Panc1 (cell line): ENCODE results near the gene ITPRIP. TPM values are rescaled to one million over a fixed set of nuclear protein-coding genes. Genes with fewer than 3 reads are reported as not detected.

Source experiments
- ATAC-seq: fragments of 200-7000 bp; cut with Tn5 transposase; 2 replicates; pipeline ENCODE4 v1.9.1; 2020; ENCODE audit warnings: mild to moderate bottlenecking, moderate library complexity
- BruUV-seq: library from RNA; stranded (reverse); fragments of 400-500 nt; replicated peaks from 2 replicates; lab custom pipeline; 2021; lab: Mats Ljungman, UMichigan
- CTCF ChIA-PET: fragments of 300-600 bp; sonication (Branson Sonifier 250); formaldehyde crosslinking; loops from one replicate; lab custom pipeline; 2022; ENCODE audit warnings: antibody characterized with exemption; lab: Charles Lee
- POLR2A ChIA-PET: fragments of 300-600 bp; sonication (Branson Sonifier 250); formaldehyde crosslinking; loops from one replicate; lab custom pipeline; 2022; ENCODE audit warnings: antibody characterized with exemption; lab: Charles Lee
- DNase-seq: peaks from one replicate; pipeline ENCODE4 v3.0.0-alpha.2; 2010; ENCODE audit warnings: low read depth, low spot score
- H3K27ac ChIP-seq: 2 replicates; pipeline ENCODE4 v1.5.1; 2011; ENCODE audit warnings: mild to moderate bottlenecking, low read length, inconsistent platforms
- H3K27me3 ChIP-seq: fragments of 200-500 bp; sonication (Bioruptor generic); 2 replicates; pipeline ENCODE4 v1.6.0; 2014; ENCODE audit warnings: low read length, inconsistent platforms; ENCODE audit not compliant: control insufficient read depth, insufficient read depth
- H3K36me3 ChIP-seq: fragments of 200-500 bp; sonication (Bioruptor generic); 2 replicates; pipeline ENCODE4 v1.5.1; 2014; ENCODE audit warnings: inconsistent platforms, mild to moderate bottlenecking, low read length, moderate library complexity; ENCODE audit not compliant: control insufficient read depth, insufficient read depth
- H3K4me1 ChIP-seq: 2 replicates; pipeline ENCODE4 v1.5.1; 2011; ENCODE audit warnings: inconsistent platforms, mild to moderate bottlenecking, low read length, moderate library complexity; ENCODE audit not compliant: control insufficient read depth, insufficient read depth
- H3K4me3 ChIP-seq, 2 experiments: 2 replicates each; pipeline ENCODE4 v1.5.1; 2011 to 2012; ENCODE audit warnings: low read depth in 2 of 2, low read length in 2 of 2, mild to moderate bottlenecking in 2 of 2, inconsistent platforms in 1 of 2, moderate library complexity in 1 of 2
- H3K9me3 ChIP-seq: fragments of 200-500 bp; sonication (Bioruptor generic); 2 replicates; pipeline ENCODE4 v1.5.1; 2014; ENCODE audit warnings: low read depth, mild to moderate bottlenecking, inconsistent platforms, low read length, moderate library complexity; ENCODE audit not compliant: control insufficient read depth, insufficient read depth
- POLR2AphosphoS5 ChIP-seq: IDR thresholded peaks from 2 replicates; pipeline ENCODE4 v1.6.1; 2012; ENCODE audit warnings: mild to moderate bottlenecking, low read depth, low read length, moderate library complexity
- SIN3A ChIP-seq: IDR thresholded peaks from 2 replicates; pipeline ENCODE4 v1.6.1; 2012; ENCODE audit warnings: low read depth, mild to moderate bottlenecking, low read length, moderate library complexity, borderline replicate concordance; ENCODE audit not compliant: insufficient read depth
- TCF7L2 ChIP-seq: IDR thresholded peaks from 2 replicates; pipeline ENCODE4 v1.6.1; 2011; ENCODE audit warnings: mild to moderate bottlenecking, low read depth, low read length, inconsistent platforms
- in situ Hi-C: cut with HindIII; loops from 2 replicates; pipeline ENCODE4 v1.10.0; 2016; ENCODE audit warnings: low sequenced_read_pairs, low pct_unique_long_range_greater_than_20kb
- intact Hi-C: fragments of 100-400 bp; cut with micrococcal nuclease; formaldehyde crosslinking; loops from one replicate; pipeline ENCODE4 v1.10.0; 2022; ENCODE audit not compliant: unreplicated experiment
- total RNA-seq: library from RNA; stranded (reverse); gene quantifications from one replicate; pipeline ENCODE4 v1.2.1, GENCODE V29; 2021; ENCODE audit not compliant: unreplicated experiment
- TF ChIP-seq, protein P1 (sequence below): fragments of 450-650 bp; IDR thresholded peaks from 2 replicates; pipeline ENCODE4 v1.5.1; 2017; ENCODE audit warnings: mild to moderate bottlenecking
- TF ChIP-seq, protein P2 (sequence below), 2 experiments: IDR thresholded peaks; 2 replicates each; pipeline ENCODE4 v1.6.1; 2011 to 2012; ENCODE audit warnings: low read depth in 2 of 2, control low read depth in 1 of 2, low read length in 1 of 2, mild to moderate bottlenecking in 1 of 2, moderate library complexity in 1 of 2; ENCODE audit not compliant: insufficient read depth in 1 of 2

ITPRIP gene
- total RNA-seq, 1 experiment from 2014 or later, result 55.0 TPM

DNA sequence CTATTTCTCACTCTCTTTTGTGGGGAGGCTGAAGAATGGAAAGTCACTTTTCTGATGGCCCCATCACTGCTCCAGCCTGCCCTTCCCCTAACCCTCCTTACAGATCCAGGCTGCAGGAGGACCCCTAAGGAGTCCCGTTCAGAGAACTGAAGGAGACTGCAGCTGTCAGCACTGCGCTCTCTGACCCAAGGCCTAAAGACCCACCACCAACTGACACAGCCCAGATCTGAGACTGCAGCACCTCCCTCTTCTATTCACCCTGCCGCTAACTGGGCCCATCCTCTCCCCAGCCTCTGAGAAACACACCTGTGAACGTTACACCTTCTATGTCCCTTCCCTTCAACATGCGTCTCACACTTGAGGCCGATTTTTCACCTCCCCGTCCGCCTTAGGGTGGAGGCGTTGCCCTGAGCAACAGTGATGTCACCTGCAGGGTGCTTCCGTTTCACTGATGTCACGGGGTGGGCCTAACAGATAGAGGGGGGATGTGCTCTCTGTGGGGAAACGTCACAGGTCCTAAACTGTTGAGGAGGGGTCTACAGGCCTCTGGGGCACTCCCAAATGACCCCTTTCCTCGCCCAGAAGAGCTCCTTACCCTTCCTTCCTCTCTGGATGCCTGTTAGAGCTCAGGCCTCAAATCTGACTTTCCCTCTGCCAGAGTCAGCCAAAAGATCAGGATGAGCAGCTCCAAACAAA is 5.1 kb downstream of the ITPRIP start:
- TF ChIP-seq POLR2AphosphoS5 (0 out of 2 replicates have a peak, but pooled peaks have one; percentile 10), SIN3A (no peak)
- H3K9me3 ChIP-seq, result no peaks in the 10 kb centered on the region
- BruUV-seq, result no TSS peak
- H3K36me3 ChIP-seq, result peaks cover 3% of the 10 kb centered on the region; the same call in 1 of the 2 replicates
- in situ Hi-C loops (no loop called here), intact Hi-C loops (no loop called here)
- CTCF ChIA-PET, result no interaction called here
- no peaks in the 10 kb centered on the region for H3K27me3 ChIP-seq
- peaks cover 80% of the 10 kb centered on the region for H3K4me1 ChIP-seq
- peak overlapping the region; percentile 98 for H3K27ac ChIP-seq
- ATAC-seq, result no peak
- POLR2A ChIA-PET, result no interaction called here
- peak overlapping the region in 1 of 2 experiments; percentile 83; a peak in 2 of 4 replicates for H3K4me3 ChIP-seq
- no peak for DNase-seq

DNA sequence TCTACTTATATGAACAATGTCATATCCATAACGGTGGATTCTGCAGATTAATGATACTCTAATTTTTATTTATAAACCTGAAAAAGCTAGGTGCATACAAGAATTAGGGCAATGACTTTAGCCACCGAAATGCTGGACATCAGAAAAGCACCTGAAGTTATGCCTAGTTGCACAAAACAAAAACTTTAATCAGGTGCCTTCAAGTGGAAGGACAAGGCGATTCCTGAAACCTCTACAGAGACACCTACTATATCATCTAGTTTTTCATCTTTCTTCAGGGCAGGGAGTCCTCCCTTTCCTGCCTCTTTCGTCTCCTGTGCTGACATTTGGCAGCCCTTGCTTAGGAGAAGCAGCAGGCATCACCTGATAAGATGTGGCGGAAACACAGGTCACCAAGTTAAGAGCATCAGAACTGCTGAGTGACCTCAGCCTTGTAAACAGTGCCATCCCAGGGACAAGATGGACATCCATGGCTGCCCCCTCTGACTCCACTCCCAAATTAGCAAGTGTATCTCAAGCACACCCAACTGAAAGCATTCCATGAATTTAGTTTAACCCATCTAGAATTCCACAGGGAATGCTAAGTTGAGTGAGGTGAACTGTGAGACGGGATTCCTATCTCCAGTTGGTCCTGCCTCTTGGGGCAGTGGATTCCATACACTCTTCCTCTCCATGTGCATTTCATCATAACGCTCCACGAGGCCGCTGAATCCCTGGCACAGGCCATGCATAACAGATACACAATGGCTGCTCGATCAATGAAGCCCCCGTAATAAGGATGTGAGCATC is 5.8 kb downstream of the ITPRIP start:
- in situ Hi-C loops (no loop called here), intact Hi-C loops (no loop called here)
- ATAC-seq, result no peak
- CTCF ChIA-PET, result no interaction called here
- no peaks in the 10 kb centered on the region for H3K9me3 ChIP-seq
- TF ChIP-seq, protein P1, sequence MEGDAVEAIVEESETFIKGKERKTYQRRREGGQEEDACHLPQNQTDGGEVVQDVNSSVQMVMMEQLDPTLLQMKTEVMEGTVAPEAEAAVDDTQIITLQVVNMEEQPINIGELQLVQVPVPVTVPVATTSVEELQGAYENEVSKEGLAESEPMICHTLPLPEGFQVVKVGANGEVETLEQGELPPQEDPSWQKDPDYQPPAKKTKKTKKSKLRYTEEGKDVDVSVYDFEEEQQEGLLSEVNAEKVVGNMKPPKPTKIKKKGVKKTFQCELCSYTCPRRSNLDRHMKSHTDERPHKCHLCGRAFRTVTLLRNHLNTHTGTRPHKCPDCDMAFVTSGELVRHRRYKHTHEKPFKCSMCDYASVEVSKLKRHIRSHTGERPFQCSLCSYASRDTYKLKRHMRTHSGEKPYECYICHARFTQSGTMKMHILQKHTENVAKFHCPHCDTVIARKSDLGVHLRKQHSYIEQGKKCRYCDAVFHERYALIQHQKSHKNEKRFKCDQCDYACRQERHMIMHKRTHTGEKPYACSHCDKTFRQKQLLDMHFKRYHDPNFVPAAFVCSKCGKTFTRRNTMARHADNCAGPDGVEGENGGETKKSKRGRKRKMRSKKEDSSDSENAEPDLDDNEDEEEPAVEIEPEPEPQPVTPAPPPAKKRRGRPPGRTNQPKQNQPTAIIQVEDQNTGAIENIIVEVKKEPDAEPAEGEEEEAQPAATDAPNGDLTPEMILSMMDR, result no peak
- TF ChIP-seq POLR2AphosphoS5 (no peak), TCF7L2 (no peak), SIN3A (no peak)
- TF ChIP-seq, protein P2, sequence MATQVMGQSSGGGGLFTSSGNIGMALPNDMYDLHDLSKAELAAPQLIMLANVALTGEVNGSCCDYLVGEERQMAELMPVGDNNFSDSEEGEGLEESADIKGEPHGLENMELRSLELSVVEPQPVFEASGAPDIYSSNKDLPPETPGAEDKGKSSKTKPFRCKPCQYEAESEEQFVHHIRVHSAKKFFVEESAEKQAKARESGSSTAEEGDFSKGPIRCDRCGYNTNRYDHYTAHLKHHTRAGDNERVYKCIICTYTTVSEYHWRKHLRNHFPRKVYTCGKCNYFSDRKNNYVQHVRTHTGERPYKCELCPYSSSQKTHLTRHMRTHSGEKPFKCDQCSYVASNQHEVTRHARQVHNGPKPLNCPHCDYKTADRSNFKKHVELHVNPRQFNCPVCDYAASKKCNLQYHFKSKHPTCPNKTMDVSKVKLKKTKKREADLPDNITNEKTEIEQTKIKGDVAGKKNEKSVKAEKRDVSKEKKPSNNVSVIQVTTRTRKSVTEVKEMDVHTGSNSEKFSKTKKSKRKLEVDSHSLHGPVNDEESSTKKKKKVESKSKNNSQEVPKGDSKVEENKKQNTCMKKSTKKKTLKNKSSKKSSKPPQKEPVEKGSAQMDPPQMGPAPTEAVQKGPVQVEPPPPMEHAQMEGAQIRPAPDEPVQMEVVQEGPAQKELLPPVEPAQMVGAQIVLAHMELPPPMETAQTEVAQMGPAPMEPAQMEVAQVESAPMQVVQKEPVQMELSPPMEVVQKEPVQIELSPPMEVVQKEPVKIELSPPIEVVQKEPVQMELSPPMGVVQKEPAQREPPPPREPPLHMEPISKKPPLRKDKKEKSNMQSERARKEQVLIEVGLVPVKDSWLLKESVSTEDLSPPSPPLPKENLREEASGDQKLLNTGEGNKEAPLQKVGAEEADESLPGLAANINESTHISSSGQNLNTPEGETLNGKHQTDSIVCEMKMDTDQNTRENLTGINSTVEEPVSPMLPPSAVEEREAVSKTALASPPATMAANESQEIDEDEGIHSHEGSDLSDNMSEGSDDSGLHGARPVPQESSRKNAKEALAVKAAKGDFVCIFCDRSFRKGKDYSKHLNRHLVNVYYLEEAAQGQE (IDR thresholded peaks at IDR 0.05; ENCODE audit: insufficient read depth in 1 of 2, low read depth in 2 of 2, low read length in 1 of 2), result no peak
- H3K36me3 ChIP-seq, result no peaks in the 10 kb centered on the region; the same call in 1 of the 2 replicates
- H3K27me3 ChIP-seq, result no peaks in the 10 kb centered on the region
- DNase-seq, result no peak
- peak overlapping the region; percentile 98 for H3K27ac ChIP-seq
- BruUV-seq, result no TSS peak
- H3K4me1 ChIP-seq, result peaks cover 87% of the 10 kb centered on the region
- POLR2A ChIA-PET, result no interaction called here
- H3K4me3 ChIP-seq, result peak overlapping the region in 1 of 2 experiments; percentile 83; a peak in 2 of 4 replicates
